Adrenal gland (tissue), 5 donors: Measurements from ENCODE around the gene RAMACL.
A peak's percentile ranks its signal among the peaks of the same experiment; 100 is the strongest.

Experiments used
- CTCF ChIP-seq, 6 experiments: fragments of 450-650 bp in 4 of 6; fragments of 200-600 bp in 2 of 6; sonication (generic) in 1 of 6; IDR thresholded peaks; 1 replicate in 5 of 6; 2 replicates in 1 of 6; pipeline versions ENCODE4 v1.5.1 to v1.8.0; 2016 to 2021; ENCODE audit warnings: antibody characterized with exemption in 6 of 6, mild to moderate bottlenecking in 2 of 6, moderate library complexity in 1 of 6
- POLR2A ChIP-seq, 2 donors: fragments of 450-650 bp; IDR thresholded peaks; one replicate each; pipeline ENCODE4 v1.6.1; 2017; ENCODE audit warnings: antibody characterized with exemption in 2 of 2, mild to moderate bottlenecking in 2 of 2, moderate library complexity in 1 of 2
- donor health status: DM: no; HTN: no; CAD: no.

- TF ChIP-seq CTCF (IDR thresholded peaks at IDR 0.05): no peak
- TF ChIP-seq POLR2A (IDR thresholded peaks at IDR 0.05): peak in 1 of 2 donors; percentile 30
These were observed 29.6 kb downstream of the RAMACL start for GRCh38 chr6:166556863-166557322.
